ENCODE measurements around the gene CD36. TPM values are rescaled to one million over a fixed set of nuclear protein-coding genes. Genes with fewer than 3 reads are reported as not detected.

The CD36 gene
- total and polyA plus RNA-seq, 2 of the 8 experiments (the other 6 are each of a cell fraction or from before 2014, with no cell fraction given), result 0.33 to 0.60 TPM

GRCh38 chr7:80646083-80646865, 7.8 kb downstream of the CD36 start:
- no peak overlapping the region for H4K5ac ChIP-seq (ENCODE audit: insufficient read length, low read depth, low read length)
- TF ChIP-seq, protein P1, sequence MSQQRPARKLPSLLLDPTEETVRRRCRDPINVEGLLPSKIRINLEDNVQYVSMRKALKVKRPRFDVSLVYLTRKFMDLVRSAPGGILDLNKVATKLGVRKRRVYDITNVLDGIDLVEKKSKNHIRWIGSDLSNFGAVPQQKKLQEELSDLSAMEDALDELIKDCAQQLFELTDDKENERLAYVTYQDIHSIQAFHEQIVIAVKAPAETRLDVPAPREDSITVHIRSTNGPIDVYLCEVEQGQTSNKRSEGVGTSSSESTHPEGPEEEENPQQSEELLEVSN (IDR thresholded peaks at IDR 0.05), result no peak
- TF ChIP-seq CHD1 (IDR thresholded peaks at IDR 0.05; ENCODE audit: low read depth, low read length) (no peak), FOSL1 (IDR thresholded peaks at IDR 0.05; ENCODE audit: insufficient read depth, low read depth, low read length) (no peak), GTF2F1 (IDR thresholded peaks at IDR 0.05; ENCODE audit: borderline replicate concordance, low read depth, low read length) (no peak)
- no peak overlapping the region for H4K91ac ChIP-seq (replicated peaks; ENCODE audit: insufficient read length, low read length)
- H2AFZ ChIP-seq (ENCODE audit: low read length), result no peak overlapping the region
- no peaks in the 10 kb centered on the region for H4K20me1 ChIP-seq (replicated peaks in 1 of 2; ENCODE audit: control insufficient read depth in 1 of 2, insufficient read depth in 2 of 2, low read length in 2 of 2)
- no peaks in the 10 kb centered on the region for H3K23me2 ChIP-seq (ENCODE audit: low read depth, low read length)
- no peak overlapping the region for H2BK5ac ChIP-seq (ENCODE audit: low read depth, low read length)
- FAIRE-seq (no peak), DNase-seq (ENCODE audit: low read depth in 1 of 2, low spot score in 2 of 2) (no peak)
- no peak overlapping the region for H2BK20ac ChIP-seq (ENCODE audit: low read length)
- H3K27ac ChIP-seq (ENCODE audit: low read depth, low read length), result no peak overlapping the region
- H3K4me2 ChIP-seq (ENCODE audit: insufficient read depth in 1 of 2, low read depth in 2 of 2, low read length in 2 of 2), result no peak overlapping the region
- POLR2A ChIA-PET (ENCODE audit: partially characterized antibody), result no interaction called here
- H3K18ac ChIP-seq (ENCODE audit: extremely low read depth, low read length), result no peak overlapping the region
- H2AK5ac ChIP-seq (ENCODE audit: low read depth, low read length), result no peak overlapping the region
- no peaks in the 10 kb centered on the region for H3K4me1 ChIP-seq (replicated peaks in 1 of 4; ENCODE audit: control insufficient read depth in 3 of 4, insufficient read depth in 4 of 4, low read length in 3 of 4)
- H2BK15ac ChIP-seq (ENCODE audit: low read length), result no peak overlapping the region
- H3K56ac ChIP-seq (replicated peaks; ENCODE audit: insufficient read length, low read depth, low read length), result no peak overlapping the region
- no peaks in the 10 kb centered on the region for H3K79me2 ChIP-seq (ENCODE audit: control insufficient read depth in 1 of 2, insufficient read depth in 2 of 2, low read length in 2 of 2)
- H3K9me3 ChIP-seq (ENCODE audit: insufficient read depth in 2 of 2, low read depth in 1 of 2, low read length in 1 of 2), result no peaks in the 10 kb centered on the region
- H3K4ac ChIP-seq (replicated peaks; ENCODE audit: insufficient read length, low read depth, low read length), result no peak overlapping the region
- H3K27me3 ChIP-seq (replicated peaks in 1 of 4; ENCODE audit: control insufficient read depth in 3 of 4, extremely low read depth in 1 of 4, insufficient read depth in 3 of 4, low read length in 3 of 4), result no peaks in the 10 kb centered on the region
- no peak overlapping the region for H3K23ac ChIP-seq (ENCODE audit: insufficient read length)
- no peak overlapping the region for H2BK12ac ChIP-seq (ENCODE audit: low read depth, low read length)
- no peak overlapping the region for H3K9ac ChIP-seq (replicated peaks in 1 of 4; ENCODE audit: extremely low read depth in 1 of 4, low read depth in 3 of 4, low read length in 3 of 4)
- WGBS, 2 experiments (ENCODE audit: extremely low coverage in 1 of 2, insufficient coverage in 1 of 2, insufficient read length in 1 of 2, insufficient replicate concordance in 2 of 2, low coverage in 1 of 2, low lambda C conversion rate in 2 of 2, missing lambda C conversion rate in 1 of 2), result 85% methylated on average over 9 of the region's 9 CpGs; no CpG with 5 or more reads in 1 of the 2 experiments
- CTCF ChIA-PET (ENCODE audit: partially characterized antibody), result interaction anchor here (1.1 kb wide), 1 partner anchor 132 kb away, joined by 3 read pairs; no protein-coding TSS in a partner anchor
- no peaks in the 10 kb centered on the region for H3K79me1 ChIP-seq (ENCODE audit: low read depth, low read length)
- no peak overlapping the region for H4K8ac ChIP-seq (ENCODE audit: extremely low read depth, insufficient read depth, low read length)
- no peak overlapping the region for H3K4me3 ChIP-seq (ENCODE audit: extremely low read depth in 1 of 4, insufficient read depth in 2 of 4, low read depth in 3 of 4, low read length in 4 of 4)
- H3K14ac ChIP-seq (ENCODE audit: insufficient read length), result no peak overlapping the region
- no peaks in the 10 kb centered on the region for H3K36me3 ChIP-seq (ENCODE audit: control insufficient read depth in 2 of 4, insufficient read depth in 4 of 4, low read length in 3 of 4)
- no peak overlapping the region for H2BK120ac ChIP-seq (replicated peaks; ENCODE audit: low read depth, low read length)

Measured in H1 (cell line).